ENCODE data around the gene ZFAND3. TPM values are rescaled to one million over a fixed set of nuclear protein-coding genes. Genes with fewer than 3 reads are reported as not detected.

The ZFAND3 gene
- total and polyA plus RNA-seq, 2 experiments from 2014 or later = 16.9 to 28.2 TPM

GRCh38 chr6:38004908-38005307, 185.4 kb downstream of the ZFAND3 start:
- TF ChIP-seq ETS1 (IDR thresholded peaks at IDR 0.05) (no peak), POLR2AphosphoS5 (IDR thresholded peaks at IDR 0.05; ENCODE audit: low read depth) (no peak), JUNB (IDR thresholded peaks at IDR 0.05; ENCODE audit: unreplicated experiment) (no peak), CREB1 (CRISPR knock-in tag; IDR thresholded peaks at IDR 0.05; ENCODE audit: low read depth) (no peak), STAT1 (IDR thresholded peaks at IDR 0.05; ENCODE audit: unreplicated experiment) (no peak), ZNF114 (CRISPR knock-in tag; IDR thresholded peaks at IDR 0.05) (no peak), EZH2phosphoT487 (IDR thresholded peaks at IDR 0.05; ENCODE audit: unreplicated experiment) (no peak), NANOG (IDR thresholded peaks at IDR 0.05; ENCODE audit: borderline replicate concordance) (no peak), CTCF (conservative IDR thresholded peaks at IDR 0.05; ENCODE audit: low read depth in 2 of 2) (no peak), REST (IDR thresholded peaks at IDR 0.05; ENCODE audit: unreplicated experiment) (no peak), ZNF331 (CRISPR knock-in tag; IDR thresholded peaks at IDR 0.05; ENCODE audit: low read depth) (no peak), EZH2 (IDR thresholded peaks at IDR 0.05; ENCODE audit: low read depth, unreplicated experiment) (no peak), ZNF462 (CRISPR knock-in tag; IDR thresholded peaks at IDR 0.05) (no peak)
- DNase-seq (ENCODE audit: low spot score) = no peak
- H2AFZ ChIP-seq = no peak overlapping the region
- H3K4me1 Mint-ChIP-seq = peaks cover 12% of the 10 kb centered on the region
- H3K4me3 ChIP-seq = no peak overlapping the region
- peaks cover 24% of the 10 kb centered on the region; the same call in 1 of the 2 replicates for H3K79me2 ChIP-seq (replicated peaks; ENCODE audit: insufficient read depth)
- H3K4me1 ChIP-seq (ENCODE audit: insufficient read depth) = peaks cover 4% of the 10 kb centered on the region; the same call in 1 of the 2 replicates
- H3F3A ChIP-seq (replicated peaks; ENCODE audit: low read depth) = no peaks in the 10 kb centered on the region
- no peak overlapping the region for H3K27ac Mint-ChIP-seq
- H4K20me1 ChIP-seq (replicated peaks; ENCODE audit: insufficient read depth) = peaks cover 25% of the 10 kb centered on the region
- H3K27me3 ChIP-seq (ENCODE audit: insufficient read depth) = no peaks in the 10 kb centered on the region
- H3K27ac ChIP-seq (ENCODE audit: low read depth) = no peak overlapping the region
- ATAC-seq = no peak
- peaks cover 4% of the 10 kb centered on the region for H3K36me3 Mint-ChIP-seq (ENCODE audit: low read depth)
- peaks cover under 1% of the 10 kb centered on the region; the same call in 1 of the 3 replicates for H3K9me3 Mint-ChIP-seq
- H3K36me3 ChIP-seq (ENCODE audit: insufficient read depth) = no peaks in the 10 kb centered on the region
- no peak overlapping the region for H3K4me3 Mint-ChIP-seq
- no peaks in the 10 kb centered on the region for H3K9me2 ChIP-seq (ENCODE audit: insufficient read depth)
- peaks cover 5% of the 10 kb centered on the region for H3K27me3 Mint-ChIP-seq (ENCODE audit: insufficient read depth, low read depth, poor library complexity)
- no peak overlapping the region for H3K4me2 ChIP-seq

Data from GM23338 (cell line).